NT2/D1 (cell line): Measurements from ENCODE around the gene PROCR.

ENCODE experiments used
- YY1 ChIP-seq: IDR thresholded peaks from 2 replicates; pipeline ENCODE4 v1.6.1; 2011; ENCODE audit not compliant: insufficient read length, insufficient read depth
- ZNF274 ChIP-seq: IDR thresholded peaks from 2 replicates; pipeline ENCODE4 v1.6.1; 2011; ENCODE audit warnings: mild to moderate bottlenecking, low read depth, low read length

- no peak for TF ChIP-seq YY1
- no peak for TF ChIP-seq ZNF274
Observed at GRCh38 chr20:35172434-35172806, 548 bp downstream of the PROCR start.
